ENCODE data around the gene SEPTIN1. TPM values are rescaled to one million over a fixed set of nuclear protein-coding genes. Genes with fewer than 3 reads are reported as not detected.
A peak's percentile ranks its signal among the peaks of the same experiment; 100 is the strongest.

Gene SEPTIN1
- total RNA-seq, 4 donors from 2014 or later: 0.52 to 2.3 (median 1.3) TPM; not detected in 1

- TF ChIP-seq POLR2AphosphoS5 (IDR thresholded peaks at IDR 0.05) (no peak), POLR2A (IDR thresholded peaks at IDR 0.05) (no peak), EP300 (IDR thresholded peaks at IDR 0.05) (no peak), CTCF (IDR thresholded peaks at IDR 0.05) (no peak)
- DNase-seq (ENCODE audit: low spot score in 2 of 2): no peak
- peaks cover 32% of the 10 kb centered on the region for H3K4me1 ChIP-seq
- WGBS: 22% methylated on average over 9 of the region's 19 CpGs
- peak overlapping the region; percentile 74 for H3K4me3 ChIP-seq
- H3K27ac ChIP-seq: peak overlapping the region; percentile 90
- no peaks in the 10 kb centered on the region for H3K27me3 ChIP-seq
- H3K36me3 ChIP-seq: no peaks in the 10 kb centered on the region
- no peaks in the 10 kb centered on the region for H3K9me3 ChIP-seq
Measured at GRCh38 chr16:30407804-30408534, 25.6 kb upstream of the SEPTIN1 start.

GRCh38 chr16:30407102-30407803 is 24.9 kb upstream of the SEPTIN1 start, which contains the start of gene ZNF771:
Gene ZNF771, plus strand, starts transcription at chr16:30407606. Its CDS starts 448 bp downstream, at chr16:30408054.
- Histone ChIP-seq H3K27ac (peak within 1 kb of the TSS; percentile 90), H3K36me3 (no peaks in the 10 kb centered on the region), H3K4me3 (peak within 1 kb of the TSS; percentile 74), H3K27me3 (no peaks in the 10 kb centered on the region), H3K4me1 (peaks cover 32% of the 10 kb centered on the region), H3K9me3 (no peaks in the 10 kb centered on the region)
- TF ChIP-seq EP300 (IDR thresholded peaks at IDR 0.05): no peak
- peak in 2 of 3 donors; percentile 7 to 80 for TF ChIP-seq POLR2AphosphoS5 (IDR thresholded peaks at IDR 0.05)
- WGBS: 0% methylated on average over 17 of the region's 65 CpGs
- peak; percentile 94 to 95 for DNase-seq (ENCODE audit: low spot score in 2 of 2)

GRCh38 chr16:30406795-30407101 is 24.4 kb upstream of the SEPTIN1 start:
- H3K4me3 ChIP-seq: peak overlapping the region; percentile 74
- no peaks in the 10 kb centered on the region for H3K27me3 ChIP-seq
- no peaks in the 10 kb centered on the region for H3K36me3 ChIP-seq
- DNase-seq (ENCODE audit: low spot score in 2 of 2): no peak
- no peaks in the 10 kb centered on the region for H3K9me3 ChIP-seq
- whole genome bisulfite sequencing: 18% methylated on average over 12 of the region's 14 CpGs
- TF ChIP-seq POLR2AphosphoS5 (IDR thresholded peaks at IDR 0.05): no peak
- no peak for TF ChIP-seq EP300 (IDR thresholded peaks at IDR 0.05)
- TF ChIP-seq POLR2A (IDR thresholded peaks at IDR 0.05): no peak
- no peak for TF ChIP-seq CTCF (IDR thresholded peaks at IDR 0.05)
- H3K27ac ChIP-seq: peak overlapping the region; percentile 90
- peaks cover 32% of the 10 kb centered on the region for H3K4me1 ChIP-seq

- Histone ChIP-seq H3K36me3 (peaks cover 11% of the 10 kb centered on the region), H3K27ac (no peak overlapping the region), H3K27me3 (no peaks in the 10 kb centered on the region), H3K4me1 (peaks cover 23% of the 10 kb centered on the region), H3K4me3 (no peak overlapping the region), H3K9me3 (no peaks in the 10 kb centered on the region)
- 84% methylated on average over 8 of the region's 8 CpGs for WGBS
- TF ChIP-seq POLR2AphosphoS5 (IDR thresholded peaks at IDR 0.05): no peak
- no peak for TF ChIP-seq POLR2A (IDR thresholded peaks at IDR 0.05)
- no peak for TF ChIP-seq CTCF (IDR thresholded peaks at IDR 0.05)
- no peak for TF ChIP-seq EP300 (IDR thresholded peaks at IDR 0.05)
- DNase-seq (ENCODE audit: low spot score in 2 of 2): no peak
Measured at GRCh38 chr16:30401768-30402425, 19.5 kb upstream of the SEPTIN1 start.

- Histone ChIP-seq H3K36me3 (peaks cover 11% of the 10 kb centered on the region), H3K9me3 (no peaks in the 10 kb centered on the region), H3K27ac (peak overlapping the region; percentile 67), H3K4me3 (peak overlapping the region; percentile 65), H3K4me1 (peaks cover 34% of the 10 kb centered on the region), H3K27me3 (no peaks in the 10 kb centered on the region)
- DNase-seq (ENCODE audit: low spot score in 2 of 2): no peak
- TF ChIP-seq POLR2A (IDR thresholded peaks at IDR 0.05): no peak
- no peak for TF ChIP-seq CTCF (IDR thresholded peaks at IDR 0.05)
- TF ChIP-seq POLR2AphosphoS5 (IDR thresholded peaks at IDR 0.05): no peak
- TF ChIP-seq EP300 (IDR thresholded peaks at IDR 0.05): no peak
- WGBS: 10% methylated on average over 10 of the region's 12 CpGs
Measured at GRCh38 chr16:30399435-30400186, 17.2 kb upstream of the SEPTIN1 start.

Data from suprapubic skin (tissue), 4 donors.